ENCODE results near the gene SMIM22. TPM values are rescaled to one million over a fixed set of nuclear protein-coding genes. Genes with fewer than 3 reads are reported as not detected.

The SMIM22 gene
- total and polyA plus RNA-seq, 2 of the 8 experiments (the other 6 are each of a cell fraction or from before 2014, with no cell fraction given) = not detected

GRCh38 chr16:4837733-4838501 lies 42.7 kb downstream of the SMIM22 start (continued):
- TF ChIP-seq KDM5A (IDR thresholded peaks at IDR 0.05; ENCODE audit: low read length) (no peak), GTF2F1 (IDR thresholded peaks at IDR 0.05; ENCODE audit: borderline replicate concordance, low read depth, low read length) (no peak), BRCA1 (IDR thresholded peaks at IDR 0.05; ENCODE audit: low read depth, low read length) (no peak), SRF (IDR thresholded peaks at IDR 0.05; ENCODE audit: low read depth, low read length) (no peak)

All from H1 (cell line).